IPS DF 6.9 (cell line): ENCODE results near the gene LEF1.
"Not testable (repeated sequence)": the region's sequence is repeated elsewhere in the genome, so short reads cannot be mapped to it uniquely, and the experiment has no call there.

Experiments
- DNase-seq: peaks from one replicate; pipeline ENCODE4 v3.0.0-alpha.2; 2013; ENCODE audit warnings: low read depth, low spot score
- H3K27ac ChIP-seq: one replicate; pipeline ENCODE4 v1.5.1; 2013; ENCODE audit warnings: low read length, control low read depth
- H3K27me3 ChIP-seq: 2 replicates; pipeline ENCODE4 v1.6.1; 2013; ENCODE audit warnings: mild to moderate bottlenecking, low read length; ENCODE audit not compliant: control insufficient read depth, insufficient read depth
- H3K36me3 ChIP-seq: 2 replicates; pipeline ENCODE4 v1.6.1; 2013; ENCODE audit warnings: low read length; ENCODE audit not compliant: control insufficient read depth, insufficient read depth
- H3K4me1 ChIP-seq: 2 replicates; pipeline ENCODE4 v1.6.1; 2013; ENCODE audit warnings: low read length; ENCODE audit not compliant: control insufficient read depth, insufficient read depth
- H3K4me3 ChIP-seq: 2 replicates; pipeline ENCODE4 v1.5.1; 2013; ENCODE audit warnings: mild to moderate bottlenecking, low read length
- H3K9me3 ChIP-seq: 2 replicates; pipeline ENCODE4 v1.6.1; 2013; ENCODE audit warnings: low read length, inconsistent platforms; ENCODE audit not compliant: control insufficient read depth, insufficient read depth
- WGBS: extraction: QIAGEN DNeasy Blood & Tissue Kit; methylation state at CpG from one replicate; pipeline ENCODE4 v1.1.7; 2013; ENCODE audit warnings: mixed read lengths, missing lambda C conversion rate; ENCODE audit not compliant: insufficient read length, insufficient coverage; 5-methylcytosine and 5-hydroxymethylcytosine counted together

LEF1 gene

DNA sequence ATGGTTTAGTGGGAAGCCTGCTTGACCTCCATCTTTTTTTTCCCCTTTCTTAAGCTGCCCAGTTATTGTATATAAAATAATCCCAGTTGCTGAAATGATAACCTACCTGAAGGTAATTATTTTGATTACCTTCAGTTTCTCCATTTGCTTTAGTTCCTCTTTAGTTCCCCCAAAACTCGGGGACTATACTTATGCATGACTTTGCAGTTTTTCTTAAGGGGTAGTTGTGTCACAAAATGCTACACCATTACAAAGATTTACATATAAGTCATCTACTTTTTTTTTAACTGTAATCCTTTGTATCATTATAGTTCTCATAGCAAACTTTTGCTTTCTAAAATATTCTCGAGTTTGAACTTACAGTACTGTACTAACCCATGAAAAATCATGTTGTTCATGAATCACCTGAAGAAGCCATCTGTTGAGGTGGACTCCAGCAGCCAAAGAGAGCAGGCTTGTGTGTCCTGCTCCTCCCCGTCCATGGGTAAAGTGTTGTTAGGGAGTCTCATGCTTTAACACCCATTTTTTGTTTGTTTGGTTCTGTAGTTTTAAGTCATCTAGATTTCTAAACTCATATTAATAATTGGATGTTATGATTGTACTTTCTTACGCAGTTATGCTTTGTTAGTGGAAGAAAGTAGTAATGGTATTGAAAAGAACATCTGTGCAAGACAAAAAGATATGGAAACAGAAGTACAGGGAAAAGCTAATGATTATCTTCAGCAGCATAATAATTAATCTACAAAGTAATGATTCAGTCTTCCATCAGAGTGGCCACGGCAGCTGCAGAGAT lies 144.5 kb downstream of the LEF1 start:
- no CpG with 5 or more reads among the region's 5 CpGs for WGBS
- H3K4me3 ChIP-seq: no peak overlapping the region
- DNase-seq: no peak
- H3K9me3 ChIP-seq: no peaks in the 10 kb centered on the region
- peaks cover 2% of the 10 kb centered on the region; the same call in 1 of the 2 replicates for H3K4me1 ChIP-seq
- H3K27me3 ChIP-seq: no peaks in the 10 kb centered on the region
- no peak overlapping the region for H3K27ac ChIP-seq
- peaks cover 16% of the 10 kb centered on the region; the same call in 1 of the 2 replicates for H3K36me3 ChIP-seq

DNA sequence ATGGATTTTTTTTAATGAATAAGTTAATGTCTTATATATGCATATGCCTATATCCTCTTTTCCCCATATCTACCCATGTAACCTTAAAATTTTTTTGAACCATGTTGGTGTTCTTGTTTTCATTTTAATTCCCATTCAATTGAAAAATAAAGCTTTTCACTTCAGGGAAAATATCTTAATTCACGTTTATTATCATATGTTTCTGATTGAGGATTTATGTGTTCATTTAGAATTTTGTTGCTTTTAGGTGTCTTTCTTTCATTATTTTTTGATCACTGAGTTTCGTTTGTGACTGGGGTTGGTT lies 149.9 kb downstream of the LEF1 start:
- Histone ChIP-seq H3K27me3 (no peaks in the 10 kb centered on the region), H3K4me3 (no peak overlapping the region), H3K4me1 (peaks cover 2% of the 10 kb centered on the region; the same call in 1 of the 2 replicates), H3K9me3 (no peaks in the 10 kb centered on the region), H3K36me3 (peaks cover 15% of the 10 kb centered on the region; the same call in 1 of the 2 replicates), H3K27ac (no peak overlapping the region)
- no CpG with 5 or more reads among the region's 2 CpGs for WGBS
- DNase-seq: no peak

DNA sequence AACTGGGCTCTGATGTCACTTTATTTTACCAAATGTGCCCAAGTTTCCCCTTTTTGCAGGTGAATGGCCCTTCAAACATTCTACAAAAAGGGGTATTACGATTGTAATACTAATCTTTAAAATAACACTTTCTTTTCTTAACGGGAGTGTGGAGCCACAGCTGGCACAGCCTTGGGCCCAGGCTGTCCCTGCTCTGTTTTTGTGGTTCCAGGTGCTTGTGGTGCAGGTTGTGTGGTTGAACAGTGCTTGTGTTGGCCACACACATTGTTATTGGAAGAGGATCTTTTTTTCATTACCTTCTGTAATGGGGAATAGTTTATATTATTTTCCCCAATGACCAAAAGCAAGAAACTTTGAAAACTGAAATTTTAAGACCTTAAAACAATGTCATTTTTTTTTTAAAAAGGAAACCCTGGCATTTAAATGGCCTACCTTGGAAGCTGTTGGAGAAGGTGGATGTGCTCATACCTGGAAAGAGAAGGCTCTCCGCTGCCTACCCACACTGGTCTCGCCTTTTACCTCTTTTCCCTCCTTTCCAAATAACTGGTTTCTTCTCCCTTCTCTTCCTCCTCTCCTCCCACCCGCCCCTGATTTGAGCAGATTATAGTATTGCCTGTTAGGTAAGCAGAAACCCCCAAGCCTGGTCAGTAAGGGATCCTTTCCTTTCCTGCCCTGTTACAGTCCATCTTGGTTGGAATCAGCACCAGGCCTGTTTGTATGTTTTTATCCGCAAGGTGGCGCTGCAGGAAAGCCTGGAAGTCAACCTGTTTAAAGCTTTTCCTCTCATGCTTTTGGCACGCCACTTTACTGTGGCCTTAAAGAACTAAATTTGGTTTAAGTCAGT lies 150.5 kb downstream of the LEF1 start:
- no peaks in the 10 kb centered on the region for H3K27me3 ChIP-seq
- H3K9me3 ChIP-seq: no peaks in the 10 kb centered on the region
- peaks cover 13% of the 10 kb centered on the region; the same call in 1 of the 2 replicates for H3K36me3 ChIP-seq
- DNase-seq: peak; percentile 48
- no peak overlapping the region for H3K4me3 ChIP-seq
- H3K27ac ChIP-seq: no peak overlapping the region
- WGBS: no CpG with 5 or more reads among the region's 8 CpGs
- H3K4me1 ChIP-seq: peaks cover 2% of the 10 kb centered on the region; the same call in 1 of the 2 replicates

DNA sequence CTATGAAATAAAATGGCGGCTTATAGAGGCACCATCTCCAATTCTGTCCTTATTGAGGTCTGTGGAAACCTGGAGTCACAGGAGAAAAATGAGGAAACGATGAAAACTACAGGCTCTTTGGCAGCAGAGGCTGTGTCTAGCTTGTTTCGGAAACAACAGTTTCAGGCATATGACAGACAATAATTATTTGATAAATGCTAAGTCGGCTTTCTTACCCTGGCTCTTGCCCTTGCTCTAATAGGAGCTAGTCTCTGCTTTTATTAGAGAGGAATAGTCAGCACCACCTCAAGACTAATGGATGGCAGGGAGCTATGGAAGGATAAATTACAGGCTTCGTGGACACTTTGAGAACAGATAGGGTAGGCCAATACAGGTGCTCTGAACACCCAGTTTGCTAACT lies 154.8 kb downstream of the LEF1 start:
- Histone ChIP-seq H3K27ac (no peak overlapping the region), H3K27me3 (no peaks in the 10 kb centered on the region), H3K36me3 (peaks cover 8% of the 10 kb centered on the region; the same call in 1 of the 2 replicates), H3K4me3 (no peak overlapping the region), H3K4me1 (no peaks in the 10 kb centered on the region), H3K9me3 (no peaks in the 10 kb centered on the region)
- no peak for DNase-seq
- no CpG with 5 or more reads among the region's 5 CpGs for WGBS

DNA sequence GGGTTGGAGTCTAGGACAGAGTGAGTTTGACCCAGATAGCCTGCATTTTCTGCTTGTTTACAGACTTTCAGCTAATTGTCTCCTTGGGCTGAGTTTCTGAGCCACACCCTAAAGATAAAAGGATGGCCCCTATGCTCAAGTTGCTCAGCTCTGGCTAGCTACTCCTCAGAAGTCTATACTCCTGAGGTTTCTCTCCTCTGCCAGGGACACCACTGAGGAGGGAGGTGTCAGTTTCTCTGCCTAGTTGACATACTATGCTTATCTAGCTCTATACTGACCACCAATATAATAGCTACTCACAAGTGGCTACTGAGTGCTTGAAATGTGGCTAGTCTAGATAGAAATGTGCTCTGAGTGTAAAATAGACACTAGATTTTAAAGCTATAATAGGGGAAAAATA lies 155.4 kb downstream of the LEF1 start:
- Histone ChIP-seq H3K27ac (no peak overlapping the region), H3K9me3 (no peaks in the 10 kb centered on the region), H3K4me1 (no peaks in the 10 kb centered on the region), H3K36me3 (peaks cover 8% of the 10 kb centered on the region; the same call in 1 of the 2 replicates), H3K4me3 (no peak overlapping the region), H3K27me3 (no peaks in the 10 kb centered on the region)
- DNase-seq: no peak

DNA sequence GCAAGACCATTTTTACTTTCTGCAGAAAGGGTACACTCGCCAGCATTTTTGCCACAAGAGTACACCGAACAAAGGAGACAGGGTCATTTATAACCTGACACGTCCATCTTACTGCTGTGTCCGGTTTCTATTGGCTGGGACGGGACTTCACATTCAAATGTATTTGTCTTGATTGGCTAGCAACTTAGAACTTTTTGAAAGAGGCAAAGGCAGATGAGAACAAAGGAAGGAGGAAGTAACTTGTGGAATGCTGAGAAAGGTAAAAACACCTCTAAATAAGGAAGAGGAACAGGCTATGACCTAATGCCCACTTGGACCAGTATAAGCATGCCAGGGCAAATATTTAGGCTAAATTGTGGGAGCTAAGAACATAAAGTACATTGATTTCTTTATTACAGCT lies 156.3 kb downstream of the LEF1 start:
- H3K4me1 ChIP-seq, H3K4me3 ChIP-seq, DNase-seq, H3K9me3 ChIP-seq, H3K27me3 ChIP-seq, H3K36me3 ChIP-seq, H3K27ac ChIP-seq: not testable (repeated sequence)
- WGBS: no CpG with 5 or more reads among the region's 5 CpGs

DNA sequence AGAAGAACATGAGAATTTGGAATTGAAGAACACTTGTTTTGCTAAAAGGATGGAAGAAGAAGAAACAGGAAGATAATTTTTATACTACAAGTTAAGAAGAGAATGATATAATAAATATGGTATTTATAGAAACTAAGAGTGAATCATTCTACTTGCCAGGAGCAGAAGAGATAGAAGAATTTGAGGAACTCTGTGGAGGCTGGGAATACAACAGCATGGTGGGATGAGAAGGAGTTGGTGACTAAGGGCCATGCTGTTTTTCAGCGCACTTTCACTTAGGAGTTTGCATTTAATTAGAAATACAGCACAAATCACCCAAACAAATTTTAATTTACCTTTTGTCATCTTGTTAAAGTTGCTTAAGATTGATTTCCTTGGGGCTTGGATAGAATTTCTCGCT lies 158.6 kb downstream of the LEF1 start:
- no CpG with 5 or more reads among the region's 2 CpGs for WGBS
- Histone ChIP-seq H3K27ac (no peak overlapping the region), H3K4me3 (no peak overlapping the region), H3K4me1 (no peaks in the 10 kb centered on the region; the same call in 1 of the 2 replicates), H3K27me3 (no peaks in the 10 kb centered on the region), H3K36me3 (peaks cover 4% of the 10 kb centered on the region; the same call in 1 of the 2 replicates), H3K9me3 (no peaks in the 10 kb centered on the region)
- no peak for DNase-seq

DNA sequence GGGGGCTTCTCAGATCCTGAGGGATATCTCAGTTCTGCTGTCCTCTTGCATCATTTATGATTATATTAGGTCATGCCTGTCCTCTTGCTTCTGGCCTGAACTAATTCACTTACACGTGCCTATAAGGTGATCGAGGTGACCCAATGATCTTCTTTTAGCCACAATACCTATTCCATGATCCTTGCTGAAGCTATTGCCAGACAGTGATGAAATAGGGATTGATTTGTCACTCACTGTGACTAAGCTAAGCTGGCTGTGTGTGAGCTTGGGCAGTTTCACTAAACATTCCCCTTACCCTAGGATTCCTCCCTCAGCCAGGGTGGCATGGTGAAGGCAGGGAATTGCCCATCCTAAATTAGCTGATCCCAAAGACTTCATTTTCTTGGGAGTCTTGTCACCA lies 160.0 kb downstream of the LEF1 start:
- no CpG with 5 or more reads among the region's 2 CpGs for WGBS
- H3K4me3 ChIP-seq: no peak overlapping the region
- no peak overlapping the region for H3K27ac ChIP-seq
- H3K9me3 ChIP-seq: no peaks in the 10 kb centered on the region
- no peaks in the 10 kb centered on the region; the same call in 1 of the 2 replicates for H3K36me3 ChIP-seq
- no peaks in the 10 kb centered on the region for H3K27me3 ChIP-seq
- no peaks in the 10 kb centered on the region; the same call in 1 of the 2 replicates for H3K4me1 ChIP-seq
- DNase-seq: no peak

DNA sequence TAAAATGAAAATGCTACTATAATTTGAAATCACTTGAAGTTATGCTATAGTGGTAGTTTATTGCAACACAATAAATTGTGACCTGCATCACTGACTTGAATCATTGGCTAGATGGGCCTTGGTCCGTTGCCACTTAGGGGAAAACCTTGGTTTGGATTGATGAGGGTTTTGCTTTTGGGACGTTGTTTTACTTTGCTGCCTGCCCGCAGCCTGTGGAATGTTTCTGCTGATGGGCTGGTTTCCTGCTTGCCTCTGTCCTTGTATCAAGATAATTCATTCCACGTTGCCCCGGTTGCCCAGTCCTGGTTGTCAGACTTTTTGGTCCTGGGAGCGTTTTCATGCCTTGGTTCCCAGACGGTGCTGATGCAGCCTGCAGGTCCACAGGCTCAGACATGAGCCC lies 160.7 kb downstream of the LEF1 start:
- no peak for DNase-seq
- no peak overlapping the region for H3K27ac ChIP-seq
- no CpG with 5 or more reads among the region's 7 CpGs for WGBS
- no peaks in the 10 kb centered on the region for H3K27me3 ChIP-seq
- H3K9me3 ChIP-seq: no peaks in the 10 kb centered on the region
- no peaks in the 10 kb centered on the region; the same call in 1 of the 2 replicates for H3K36me3 ChIP-seq
- H3K4me1 ChIP-seq: no peaks in the 10 kb centered on the region; the same call in 1 of the 2 replicates
- no peak overlapping the region for H3K4me3 ChIP-seq

DNA sequence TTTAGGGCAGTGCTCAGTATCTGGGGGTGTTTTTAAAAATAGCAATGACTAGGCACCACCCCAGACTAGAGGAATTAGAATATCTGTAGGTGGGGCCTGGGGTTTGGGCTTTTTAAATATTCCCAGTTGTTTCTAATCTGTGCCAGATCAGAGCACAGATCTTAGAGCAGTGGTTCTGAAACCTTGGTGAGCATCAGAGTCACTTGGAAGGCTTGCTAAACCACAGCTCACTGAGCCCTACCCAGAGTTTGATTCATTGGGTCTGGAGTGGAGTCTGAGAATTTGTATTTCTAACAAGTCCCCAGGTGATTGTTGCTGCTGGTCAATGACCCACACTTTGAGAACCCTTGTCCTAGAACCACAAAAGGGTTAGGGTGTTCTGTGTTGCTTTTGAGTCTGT lies 162.4 kb downstream of the LEF1 start:
- H3K4me3 ChIP-seq: no peak overlapping the region
- no peaks in the 10 kb centered on the region for H3K9me3 ChIP-seq
- no peaks in the 10 kb centered on the region; the same call in 1 of the 2 replicates for H3K4me1 ChIP-seq
- no peaks in the 10 kb centered on the region for H3K27me3 ChIP-seq
- H3K27ac ChIP-seq: no peak overlapping the region
- no peaks in the 10 kb centered on the region; the same call in 1 of the 2 replicates for H3K36me3 ChIP-seq
- no peak for DNase-seq
